HL-60 (cell line): ENCODE measurements around the gene C20orf144.
"Not testable (repeated sequence)": the region's sequence is repeated elsewhere in the genome, so short reads cannot be mapped to it uniquely, and the experiment has no call there.

Experiments
- POLR2AphosphoS5 ChIP-seq: IDR thresholded peaks from 2 replicates; pipeline ENCODE4 v1.6.1; 2012; ENCODE audit warnings: low read depth
- SPI1 ChIP-seq: IDR thresholded peaks from 2 replicates; pipeline ENCODE4 v1.6.1; 2012; ENCODE audit warnings: low read depth, mild to moderate bottlenecking, borderline replicate concordance
- TF ChIP-seq, protein P1 (sequence below): IDR thresholded peaks from one replicate; pipeline ENCODE4 v1.5.1; 2011; ENCODE audit warnings: low read length, control low read depth, inconsistent platforms; ENCODE audit not compliant: insufficient read depth
- TF ChIP-seq, protein P2 (sequence below): IDR thresholded peaks from 2 replicates; pipeline ENCODE4 v1.6.1; 2012; ENCODE audit warnings: low read depth; ENCODE audit not compliant: insufficient replicate concordance

DNA sequence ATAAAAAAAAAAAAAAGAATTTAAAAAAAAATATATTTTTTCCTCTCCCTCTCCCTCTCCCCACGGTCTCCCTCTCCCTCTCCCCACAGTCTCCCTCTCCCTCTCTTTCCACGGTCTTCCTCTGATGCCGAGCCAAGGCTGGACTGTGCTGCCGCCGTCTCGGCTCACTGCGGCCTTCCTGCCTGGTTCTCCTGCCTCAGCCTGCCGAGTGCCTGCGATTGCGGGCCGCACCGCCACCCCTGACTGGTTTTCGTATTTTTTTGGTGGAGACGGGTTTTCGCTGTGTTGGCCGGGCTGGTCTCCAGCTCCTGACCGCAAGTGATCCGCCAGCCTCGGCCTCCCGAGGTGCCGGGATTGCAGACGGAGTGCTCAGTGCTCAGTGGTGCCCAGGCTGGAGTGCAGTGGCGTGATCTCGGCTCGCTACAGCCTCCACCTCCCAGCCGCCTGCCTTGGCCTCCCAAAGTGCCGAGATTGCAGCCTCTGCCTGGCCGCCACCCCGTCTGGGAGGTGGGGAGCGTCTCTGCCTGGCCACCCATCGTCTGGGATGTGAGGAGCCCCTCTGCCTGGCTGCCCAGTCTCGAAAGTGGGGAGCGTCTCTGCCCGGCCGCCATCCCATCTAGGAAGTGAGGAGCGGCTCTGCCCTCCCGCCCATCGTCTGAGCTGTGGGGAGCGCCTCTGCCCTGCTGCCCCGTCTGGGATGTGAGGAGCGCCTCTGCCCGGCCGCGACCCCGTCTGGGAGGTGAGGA lies 38.7 kb downstream of the C20orf144 start:
- TF ChIP-seq, protein P1, sequence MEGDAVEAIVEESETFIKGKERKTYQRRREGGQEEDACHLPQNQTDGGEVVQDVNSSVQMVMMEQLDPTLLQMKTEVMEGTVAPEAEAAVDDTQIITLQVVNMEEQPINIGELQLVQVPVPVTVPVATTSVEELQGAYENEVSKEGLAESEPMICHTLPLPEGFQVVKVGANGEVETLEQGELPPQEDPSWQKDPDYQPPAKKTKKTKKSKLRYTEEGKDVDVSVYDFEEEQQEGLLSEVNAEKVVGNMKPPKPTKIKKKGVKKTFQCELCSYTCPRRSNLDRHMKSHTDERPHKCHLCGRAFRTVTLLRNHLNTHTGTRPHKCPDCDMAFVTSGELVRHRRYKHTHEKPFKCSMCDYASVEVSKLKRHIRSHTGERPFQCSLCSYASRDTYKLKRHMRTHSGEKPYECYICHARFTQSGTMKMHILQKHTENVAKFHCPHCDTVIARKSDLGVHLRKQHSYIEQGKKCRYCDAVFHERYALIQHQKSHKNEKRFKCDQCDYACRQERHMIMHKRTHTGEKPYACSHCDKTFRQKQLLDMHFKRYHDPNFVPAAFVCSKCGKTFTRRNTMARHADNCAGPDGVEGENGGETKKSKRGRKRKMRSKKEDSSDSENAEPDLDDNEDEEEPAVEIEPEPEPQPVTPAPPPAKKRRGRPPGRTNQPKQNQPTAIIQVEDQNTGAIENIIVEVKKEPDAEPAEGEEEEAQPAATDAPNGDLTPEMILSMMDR: not testable (repeated sequence)
- TF ChIP-seq, protein P2, sequence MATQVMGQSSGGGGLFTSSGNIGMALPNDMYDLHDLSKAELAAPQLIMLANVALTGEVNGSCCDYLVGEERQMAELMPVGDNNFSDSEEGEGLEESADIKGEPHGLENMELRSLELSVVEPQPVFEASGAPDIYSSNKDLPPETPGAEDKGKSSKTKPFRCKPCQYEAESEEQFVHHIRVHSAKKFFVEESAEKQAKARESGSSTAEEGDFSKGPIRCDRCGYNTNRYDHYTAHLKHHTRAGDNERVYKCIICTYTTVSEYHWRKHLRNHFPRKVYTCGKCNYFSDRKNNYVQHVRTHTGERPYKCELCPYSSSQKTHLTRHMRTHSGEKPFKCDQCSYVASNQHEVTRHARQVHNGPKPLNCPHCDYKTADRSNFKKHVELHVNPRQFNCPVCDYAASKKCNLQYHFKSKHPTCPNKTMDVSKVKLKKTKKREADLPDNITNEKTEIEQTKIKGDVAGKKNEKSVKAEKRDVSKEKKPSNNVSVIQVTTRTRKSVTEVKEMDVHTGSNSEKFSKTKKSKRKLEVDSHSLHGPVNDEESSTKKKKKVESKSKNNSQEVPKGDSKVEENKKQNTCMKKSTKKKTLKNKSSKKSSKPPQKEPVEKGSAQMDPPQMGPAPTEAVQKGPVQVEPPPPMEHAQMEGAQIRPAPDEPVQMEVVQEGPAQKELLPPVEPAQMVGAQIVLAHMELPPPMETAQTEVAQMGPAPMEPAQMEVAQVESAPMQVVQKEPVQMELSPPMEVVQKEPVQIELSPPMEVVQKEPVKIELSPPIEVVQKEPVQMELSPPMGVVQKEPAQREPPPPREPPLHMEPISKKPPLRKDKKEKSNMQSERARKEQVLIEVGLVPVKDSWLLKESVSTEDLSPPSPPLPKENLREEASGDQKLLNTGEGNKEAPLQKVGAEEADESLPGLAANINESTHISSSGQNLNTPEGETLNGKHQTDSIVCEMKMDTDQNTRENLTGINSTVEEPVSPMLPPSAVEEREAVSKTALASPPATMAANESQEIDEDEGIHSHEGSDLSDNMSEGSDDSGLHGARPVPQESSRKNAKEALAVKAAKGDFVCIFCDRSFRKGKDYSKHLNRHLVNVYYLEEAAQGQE: not testable (repeated sequence)
- not testable (repeated sequence) for TF ChIP-seq POLR2AphosphoS5, SPI1
